Vagina (tissue), 2 donors: ENCODE measurements around the gene PDE8A. TPM values are rescaled to one million over a fixed set of nuclear protein-coding genes. Genes with fewer than 3 reads are reported as not detected.
A peak's percentile ranks its signal among the peaks of the same experiment; 100 is the strongest.

Source experiments
- DNase-seq, 2 donors: peaks; one replicate each; pipeline ENCODE4 v3.0.0-alpha.2; 2017; ENCODE audit errors: extremely low spot score in 2 of 2
- H3K27ac ChIP-seq: fragments of 200-600 bp; sonication (generic); one replicate; pipeline ENCODE4 v1.5.1; 2019
- H3K27me3 ChIP-seq: fragments of 200-600 bp; sonication (generic); one replicate; pipeline ENCODE4 v1.5.1; 2019
- H3K36me3 ChIP-seq, 2 donors: fragments of 200-600 bp; sonication (generic); one replicate each; pipeline ENCODE4 v1.5.1; 2017 to 2019
- H3K4me1 ChIP-seq: fragments of 200-600 bp; sonication (generic); one replicate; pipeline ENCODE4 v1.5.1; 2019
- H3K4me3 ChIP-seq, 2 donors: fragments of 200-600 bp; sonication (generic); 1 replicate in 1 of 2; 2 replicates in 1 of 2; pipeline ENCODE4 v1.5.1; 2016 to 2019
- H3K9me3 ChIP-seq: fragments of 200-600 bp; sonication (generic); one replicate; pipeline ENCODE4 v1.5.1; 2019
- POLR2A ChIP-seq, 2 donors: fragments of 450-650 bp; IDR thresholded peaks; one replicate each; pipeline ENCODE4 v1.6.1; 2017; ENCODE audit warnings: antibody characterized with exemption in 2 of 2, mild to moderate bottlenecking in 2 of 2, moderate library complexity in 2 of 2
- POLR2AphosphoS5 ChIP-seq, 2 donors: sonication (generic); formaldehyde crosslinking; IDR thresholded peaks; one replicate each; pipeline ENCODE4 v1.9.0; 2017; ENCODE audit warnings: antibody characterized with exemption in 2 of 2, mild to moderate bottlenecking in 2 of 2, low read depth in 1 of 2; ENCODE audit not compliant: insufficient read depth in 1 of 2
- intact Hi-C: fragments of 100-400 bp; cut with DNase I; formaldehyde crosslinking; loops from one replicate; pipeline ENCODE4 v1.15.1; 2023
- total RNA-seq: library from RNA; depleted of rRNA; stranded (reverse); fragments of >200 nt; gene quantifications from one replicate; pipeline ENCODE4 v1.2.3, GENCODE V29; 2016
- TF ChIP-seq, protein P1 (sequence below), 3 experiments: fragments of 450-650 bp in 2 of 3; fragments of 200-600 bp in 1 of 3; sonication (generic) in 1 of 3; IDR thresholded peaks; one replicate each; pipeline ENCODE4 v1.5.1; 2017 to 2019; ENCODE audit warnings: antibody characterized with exemption in 3 of 3, mild to moderate bottlenecking in 2 of 3, moderate library complexity in 2 of 3

Gene PDE8A
- total RNA-seq, 1 donor from 2014 or later, result 33.9 TPM

GRCh38 chr15:84979651-84980050 lies 2.0 kb upstream of the PDE8A start:
- Histone ChIP-seq H3K27ac (peak overlapping the region; percentile 98), H3K9me3 (no peaks in the 10 kb centered on the region), H3K36me3 (no peaks in the 10 kb centered on the region), H3K27me3 (no peaks in the 10 kb centered on the region), H3K4me1 (peaks cover 32% of the 10 kb centered on the region), H3K4me3 (peak overlapping the region; percentile 84 to 98)
- intact Hi-C loops, result no loop called here
- TF ChIP-seq, protein P1, sequence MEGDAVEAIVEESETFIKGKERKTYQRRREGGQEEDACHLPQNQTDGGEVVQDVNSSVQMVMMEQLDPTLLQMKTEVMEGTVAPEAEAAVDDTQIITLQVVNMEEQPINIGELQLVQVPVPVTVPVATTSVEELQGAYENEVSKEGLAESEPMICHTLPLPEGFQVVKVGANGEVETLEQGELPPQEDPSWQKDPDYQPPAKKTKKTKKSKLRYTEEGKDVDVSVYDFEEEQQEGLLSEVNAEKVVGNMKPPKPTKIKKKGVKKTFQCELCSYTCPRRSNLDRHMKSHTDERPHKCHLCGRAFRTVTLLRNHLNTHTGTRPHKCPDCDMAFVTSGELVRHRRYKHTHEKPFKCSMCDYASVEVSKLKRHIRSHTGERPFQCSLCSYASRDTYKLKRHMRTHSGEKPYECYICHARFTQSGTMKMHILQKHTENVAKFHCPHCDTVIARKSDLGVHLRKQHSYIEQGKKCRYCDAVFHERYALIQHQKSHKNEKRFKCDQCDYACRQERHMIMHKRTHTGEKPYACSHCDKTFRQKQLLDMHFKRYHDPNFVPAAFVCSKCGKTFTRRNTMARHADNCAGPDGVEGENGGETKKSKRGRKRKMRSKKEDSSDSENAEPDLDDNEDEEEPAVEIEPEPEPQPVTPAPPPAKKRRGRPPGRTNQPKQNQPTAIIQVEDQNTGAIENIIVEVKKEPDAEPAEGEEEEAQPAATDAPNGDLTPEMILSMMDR (IDR thresholded peaks at IDR 0.05), result no peak
- TF ChIP-seq POLR2AphosphoS5 (IDR thresholded peaks at IDR 0.05; ENCODE audit: insufficient read depth in 1 of 2, low read depth in 1 of 2) (no peak), POLR2A (IDR thresholded peaks at IDR 0.05) (no peak)
- no peak for DNase-seq

DNA sequence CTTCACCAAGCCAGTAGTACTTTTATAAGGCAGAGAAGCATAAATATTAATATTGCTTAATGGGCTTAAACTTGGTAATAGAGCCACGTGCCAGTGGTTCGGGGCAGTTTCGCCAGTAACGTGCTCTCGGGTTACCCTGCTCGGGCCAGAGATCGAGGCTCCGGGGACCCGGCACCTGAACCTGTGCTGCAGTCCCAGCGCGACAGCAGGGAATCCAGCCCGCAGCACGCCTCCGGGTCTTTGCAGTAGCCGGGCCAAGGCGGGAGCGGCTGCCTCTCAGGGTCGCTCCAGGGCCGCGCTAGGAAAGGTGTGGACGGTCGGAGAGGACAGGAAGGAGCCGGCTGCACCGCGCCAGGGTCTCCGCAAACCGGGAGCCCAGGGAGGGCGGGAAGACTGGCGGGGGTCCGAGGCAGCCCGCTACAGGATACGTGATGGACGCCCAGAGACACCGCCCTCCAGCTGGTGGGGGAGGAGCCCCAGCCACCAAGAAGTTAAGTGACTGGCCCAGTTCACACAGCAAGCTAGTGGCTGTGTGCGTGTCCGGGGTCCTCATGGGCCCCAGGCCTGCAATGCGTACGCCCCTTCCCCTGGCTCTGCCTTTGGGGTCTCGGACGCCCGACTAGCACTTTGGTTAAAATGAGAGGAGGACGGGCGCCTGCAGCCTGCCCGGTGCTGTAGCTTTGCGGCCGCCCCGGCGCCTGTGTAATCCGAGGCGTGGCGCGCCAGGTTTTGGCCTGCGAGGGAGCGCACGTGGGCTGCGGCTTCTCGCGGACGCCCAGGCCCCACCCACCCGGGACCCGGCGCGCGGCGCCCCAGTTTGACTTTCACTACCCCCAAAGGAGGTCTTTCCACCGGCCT lies 1.2 kb upstream of the PDE8A start:
- Histone ChIP-seq H3K36me3 (no peaks in the 10 kb centered on the region), H3K27me3 (no peaks in the 10 kb centered on the region), H3K4me3 (peak overlapping the region; percentile 84 to 98), H3K9me3 (no peaks in the 10 kb centered on the region), H3K4me1 (peaks cover 32% of the 10 kb centered on the region), H3K27ac (peak overlapping the region; percentile 98)
- peak in 1 of 2 donors; percentile 95 for DNase-seq
- intact Hi-C loops, result no loop called here
- TF ChIP-seq, protein P1 (IDR thresholded peaks at IDR 0.05), result peak in 1 of 3 experiments; percentile 18
- peak; percentile 72 to 85 for TF ChIP-seq POLR2AphosphoS5 (IDR thresholded peaks at IDR 0.05; ENCODE audit: insufficient read depth in 1 of 2, low read depth in 1 of 2)
- TF ChIP-seq POLR2A (IDR thresholded peaks at IDR 0.05), result peak in 1 of 2 donors; percentile 64

DNA sequence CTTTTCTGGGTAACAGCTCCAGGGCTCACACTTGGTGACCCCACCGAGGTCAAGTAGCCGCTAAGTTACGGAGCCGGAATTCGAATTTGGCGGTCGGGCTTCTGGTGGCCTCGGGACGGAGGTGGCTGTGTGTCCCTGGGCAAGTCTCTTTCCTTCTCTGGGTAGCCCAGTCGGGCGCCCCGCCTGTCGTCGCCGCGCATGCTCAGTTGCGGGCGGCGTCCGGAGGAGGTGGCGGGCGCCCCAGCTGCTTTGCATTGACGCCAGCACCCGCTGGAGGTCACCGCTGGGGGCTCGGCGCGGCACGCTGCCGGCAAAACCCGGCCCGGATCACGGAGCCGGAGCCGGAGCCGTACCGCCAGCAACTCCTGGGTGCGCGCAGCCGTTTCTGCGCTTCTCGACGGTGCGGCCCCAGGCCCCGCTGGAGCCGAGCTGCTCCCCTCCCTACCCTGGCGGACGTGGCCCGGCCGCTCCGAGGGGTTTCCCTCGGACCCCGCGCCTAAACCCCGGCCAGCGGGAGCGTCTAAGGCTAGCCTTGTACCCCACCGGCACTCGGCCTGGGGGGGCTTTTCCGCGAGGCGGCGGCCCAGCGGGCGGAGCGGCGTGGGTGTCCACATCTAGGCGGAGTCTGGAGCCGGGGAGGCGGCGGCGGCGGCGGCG lies 474 bp upstream of the PDE8A start:
- Histone ChIP-seq H3K27ac (peak overlapping the region; percentile 98), H3K4me3 (peak overlapping the region; percentile 84 to 98), H3K27me3 (no peaks in the 10 kb centered on the region), H3K9me3 (no peaks in the 10 kb centered on the region), H3K4me1 (peaks cover 37% of the 10 kb centered on the region), H3K36me3 (no peaks in the 10 kb centered on the region)
- intact Hi-C loops, result no loop called here
- DNase-seq, result peak in 1 of 2 donors; percentile 96
- TF ChIP-seq POLR2AphosphoS5 (IDR thresholded peaks at IDR 0.05; ENCODE audit: insufficient read depth in 1 of 2, low read depth in 1 of 2), result peak; percentile 59 to 69
- peak in 1 of 2 donors; percentile 81 for TF ChIP-seq POLR2A (IDR thresholded peaks at IDR 0.05)
- TF ChIP-seq, protein P1 (IDR thresholded peaks at IDR 0.05), result peak in 1 of 3 experiments; percentile 68

GRCh38 chr15:84982301-84982920 lies 755 bp downstream of the PDE8A start:
- intact Hi-C loops, result no loop called here
- TF ChIP-seq POLR2AphosphoS5 (IDR thresholded peaks at IDR 0.05; ENCODE audit: insufficient read depth in 1 of 2, low read depth in 1 of 2), result peak in 1 of 2 donors; percentile 48
- TF ChIP-seq, protein P1 (IDR thresholded peaks at IDR 0.05), result no peak
- no peak for TF ChIP-seq POLR2A (IDR thresholded peaks at IDR 0.05)
- no peak for DNase-seq

More at GRCh38 chr15:84982301-84982920, 755 bp downstream of the PDE8A start:
- Histone ChIP-seq H3K9me3 (no peaks in the 10 kb centered on the region), H3K27me3 (no peaks in the 10 kb centered on the region), H3K27ac (peak overlapping the region; percentile 98), H3K4me1 (peaks cover 44% of the 10 kb centered on the region), H3K4me3 (peak overlapping the region; percentile 84 to 98), H3K36me3 (no peaks in the 10 kb centered on the region)
